IMR-90 (cell line): ENCODE measurements around the gene ACAD10. TPM values are rescaled to one million over a fixed set of nuclear protein-coding genes. Genes with fewer than 3 reads are reported as not detected.

Experiments used
- ATAC-seq: fragments of 200-7000 bp; cut with Tn5 transposase; 2 replicates; pipeline ENCODE4 v1.9.1; 2020; ENCODE audit warnings: low read depth, mild to moderate bottlenecking, moderate library complexity
- BruUV-seq: library from RNA; stranded (reverse); fragments of 400-500 nt; replicated peaks from 2 replicates; lab custom pipeline; 2021; lab: Mats Ljungman, UMichigan
- CTCF ChIA-PET: fragments of 300-600 bp; formaldehyde crosslinking; extraction: SDS; loops from one replicate; lab custom pipeline; 2021; ENCODE audit warnings: antibody characterized with exemption; lab: Yijun Ruan, JAX
- POLR2A ChIA-PET: fragments of 300-600 bp; sonication (Branson Sonifier 250); formaldehyde crosslinking; loops from one replicate; lab custom pipeline; 2022; ENCODE audit warnings: antibody characterized with exemption; ENCODE audit not compliant: unreplicated experiment; lab: Charles Lee
- DNase-seq: peaks from one replicate; pipeline ENCODE4 v3.0.0; 2013
- H2AFZ ChIP-seq: replicated peaks from 2 replicates; pipeline ENCODE3; 2013; ENCODE audit warnings: low read length, mild to moderate bottlenecking; ENCODE audit not compliant: poor library complexity
- H2AK5ac ChIP-seq: 2 replicates; pipeline ENCODE4 v1.6.1; 2013; ENCODE audit warnings: low read depth, low read length, inconsistent platforms
- H2AK9ac ChIP-seq: replicated peaks from 2 replicates; pipeline ENCODE3; 2013; ENCODE audit warnings: mild to moderate bottlenecking, low read depth, low read length, moderate library complexity; ENCODE audit not compliant: poor library complexity
- H2BK120ac ChIP-seq: 2 replicates; pipeline ENCODE4 v1.6.1; 2013; ENCODE audit warnings: low read depth, low read length, inconsistent platforms
- H2BK15ac ChIP-seq: 3 replicates; pipeline ENCODE4 v1.6.1; 2013; ENCODE audit warnings: low read depth, low read length, inconsistent platforms
- H2BK20ac ChIP-seq: 2 replicates; pipeline ENCODE4 v1.6.1; 2013; ENCODE audit warnings: low read depth, mild to moderate bottlenecking, inconsistent platforms, low read length, moderate library complexity
- H2BK5ac ChIP-seq: 2 replicates; pipeline ENCODE4 v1.6.1; 2013; ENCODE audit warnings: mild to moderate bottlenecking, low read depth, low read length, inconsistent platforms; ENCODE audit not compliant: poor library complexity, severe bottlenecking
- H3K14ac ChIP-seq: replicated peaks from 2 replicates; pipeline ENCODE4 v1.6.1; 2013; ENCODE audit warnings: low read depth, low read length, inconsistent platforms
- H3K18ac ChIP-seq: 2 replicates; pipeline ENCODE4 v1.6.1; 2013; ENCODE audit warnings: low read depth, low read length, control low read depth
- H3K23ac ChIP-seq: 2 replicates; pipeline ENCODE4 v1.6.1; 2013; ENCODE audit warnings: low read depth, low read length, inconsistent platforms
- H3K27ac ChIP-seq: 2 replicates; pipeline ENCODE4 v1.5.1; 2013; ENCODE audit warnings: mild to moderate bottlenecking, control low read depth, low read length; ENCODE audit not compliant: insufficient read depth
- H3K27me3 ChIP-seq: 2 replicates; pipeline ENCODE4 v1.6.1; 2013; ENCODE audit warnings: low read length; ENCODE audit not compliant: control insufficient read depth, insufficient read depth
- H3K36me3 ChIP-seq: 2 replicates; pipeline ENCODE4 v1.6.1; 2013; ENCODE audit warnings: low read length, mixed read lengths; ENCODE audit not compliant: control insufficient read depth, insufficient read depth
- H3K4ac ChIP-seq: 2 replicates; pipeline ENCODE4 v1.6.1; 2013; ENCODE audit warnings: low read depth, low read length, inconsistent platforms
- H3K4me1 ChIP-seq: 2 replicates; pipeline ENCODE4 v1.6.1; 2013; ENCODE audit warnings: low read length, mixed read lengths; ENCODE audit not compliant: control insufficient read depth, insufficient read depth
- H3K4me2 ChIP-seq: 2 replicates; pipeline ENCODE4 v1.6.1; 2013; ENCODE audit warnings: low read depth, mild to moderate bottlenecking, control low read depth, low read length, moderate library complexity
- H3K4me3 ChIP-seq: 2 replicates; pipeline ENCODE4 v1.5.1; 2013; ENCODE audit warnings: low read depth, mild to moderate bottlenecking, control low read depth, low read length, moderate library complexity; ENCODE audit not compliant: insufficient read depth
- H3K56ac ChIP-seq: 2 replicates; pipeline ENCODE4 v1.6.1; 2013; ENCODE audit warnings: low read length, inconsistent platforms; ENCODE audit not compliant: insufficient read depth; ENCODE audit errors: extremely low read depth
- H3K79me1 ChIP-seq, 2 experiments: 2 replicates each; pipeline ENCODE4 v1.6.1; 2013; ENCODE audit warnings: low read length in 2 of 2, inconsistent platforms in 1 of 2, low read depth in 1 of 2
- H3K9ac ChIP-seq: 2 replicates; pipeline ENCODE4 v1.6.1; 2013; ENCODE audit warnings: low read depth, low read length, control low read depth
- H3K9me1 ChIP-seq: 2 replicates; pipeline ENCODE4 v1.6.1; 2013; ENCODE audit warnings: low read length, inconsistent platforms; ENCODE audit not compliant: insufficient read depth
- H3K9me3 ChIP-seq: 2 replicates; pipeline ENCODE4 v1.6.1; 2013; ENCODE audit warnings: low read length; ENCODE audit not compliant: control insufficient read depth, insufficient read depth
- H4K20me1 ChIP-seq: 2 replicates; pipeline ENCODE4 v1.6.1; 2013; ENCODE audit warnings: low read length, inconsistent platforms; ENCODE audit not compliant: insufficient read depth
- H4K5ac ChIP-seq: 2 replicates; pipeline ENCODE4 v1.6.1; 2013; ENCODE audit warnings: mild to moderate bottlenecking, low read depth, low read length, control low read depth
- H4K8ac ChIP-seq, 2 experiments: 2 replicates each; pipeline ENCODE4 v1.6.1; 2013; ENCODE audit warnings: low read depth in 2 of 2, low read length in 2 of 2, control low read depth in 1 of 2, inconsistent platforms in 1 of 2
- H4K91ac ChIP-seq: 2 replicates; pipeline ENCODE4 v1.6.1; 2013; ENCODE audit warnings: low read depth, low read length, inconsistent platforms; ENCODE audit not compliant: insufficient read depth
- BHLHE40 ChIP-seq: fragments of 150-350 bp; IDR thresholded peaks from 2 replicates; pipeline ENCODE4 v1.6.1; 2016; ENCODE audit warnings: mild to moderate bottlenecking, low read depth, low read length
- CEBPB ChIP-seq: IDR thresholded peaks from 2 replicates; pipeline ENCODE4 v1.6.1; 2012; ENCODE audit warnings: low read depth, low read length, improper control_type of control experiment
- CHD1 ChIP-seq: IDR thresholded peaks from 2 replicates; pipeline ENCODE4 v1.6.1; 2012; ENCODE audit warnings: low read depth, low read length, improper control_type of control experiment
- CTCF ChIP-seq: conservative IDR thresholded peaks from 2 replicates; pipeline ENCODE4 v1.5.1; 2012; ENCODE audit warnings: mild to moderate bottlenecking, low read depth, low read length, improper control_type of control experiment
- ELK1 ChIP-seq: fragments of 150-350 bp; IDR thresholded peaks from 2 replicates; pipeline ENCODE4 v1.6.1; 2016; ENCODE audit warnings: low read depth, mild to moderate bottlenecking, low read length, moderate library complexity, borderline replicate concordance
- FOS ChIP-seq: fragments of 150-350 bp; IDR thresholded peaks from 2 replicates; pipeline ENCODE4 v1.6.1; 2016; ENCODE audit warnings: low read depth, low read length
- MAFK ChIP-seq: IDR thresholded peaks from 2 replicates; pipeline ENCODE4 v1.6.1; 2012; ENCODE audit warnings: low read depth, low read length, improper control_type of control experiment
- MAZ ChIP-seq: IDR thresholded peaks from 2 replicates; pipeline ENCODE4 v1.6.1; 2012; ENCODE audit warnings: low read depth, mild to moderate bottlenecking, low read length, improper control_type of control experiment, moderate library complexity, borderline replicate concordance
- MXI1 ChIP-seq: IDR thresholded peaks from 2 replicates; pipeline ENCODE4 v1.6.1; 2012; ENCODE audit warnings: low read depth, mild to moderate bottlenecking, low read length, moderate library complexity, borderline replicate concordance
- NFE2L2 ChIP-seq: fragments of 150-350 bp; IDR thresholded peaks from 2 replicates; pipeline ENCODE4 v1.6.1; 2016; ENCODE audit warnings: low read depth, mild to moderate bottlenecking, low read length
- USF2 ChIP-seq: fragments of 150-350 bp; IDR thresholded peaks from 2 replicates; pipeline ENCODE4 v1.6.1; 2017; ENCODE audit warnings: mild to moderate bottlenecking, antibody characterized with exemption, low read length, low read depth
- WGBS, 2 experiments: methylation state at CpG; one replicate each; pipeline versions ENCODE4 v1.1.5 to v1.1.7; 2013; ENCODE audit warnings: missing lambda C conversion rate in 2 of 2; ENCODE audit not compliant: insufficient read length in 1 of 2; ENCODE audit errors: extremely low coverage in 2 of 2; 5-methylcytosine and 5-hydroxymethylcytosine counted together
- dilution Hi-C: fragments of 300-500 bp; cut with HindIII; formaldehyde crosslinking; loops from one replicate; pipeline ENCODE4 v1.14.3; 2018; ENCODE audit warnings: low sequenced_read_pairs; ENCODE audit not compliant: unreplicated experiment
- in situ Hi-C: fragments of 300-500 bp; cut with MboI; formaldehyde crosslinking; loops from 3 replicates; pipeline ENCODE4 v1.14.3; 2019; ENCODE audit warnings: low sequenced_read_pairs, inconsistent platforms, mixed read lengths
- intact Hi-C: fragments of 100-400 bp; cut with micrococcal nuclease; formaldehyde crosslinking; loops from 2 replicates; pipeline ENCODE4 v1.10.0; 2022
- polyA plus RNA-seq, 3 experiments: library from polyadenylated mRNA; depleted of rRNA; stranded (reverse); fragments of >200 nt; gene quantifications; 2 replicates each; pipeline ENCODE4 v1.2.3, GENCODE V29; 2012; ENCODE audit warnings: low replicate concordance in 1 of 3
- total RNA-seq: library from RNA; depleted of rRNA; stranded (reverse); fragments of >200 nt; gene quantifications from 2 replicates; pipeline ENCODE4 v1.2.3, GENCODE V29; 2012

ACAD10 gene
- total and polyA plus RNA-seq, 2 of the 4 experiments (the other 2 are of a cell fraction): 12.4 to 21.0 TPM

GRCh38 chr12:111777345-111778045 is 91.6 kb downstream of the ACAD10 start:
- H3K27me3 ChIP-seq: no peaks in the 10 kb centered on the region
- H4K91ac ChIP-seq: no peak overlapping the region
- peaks cover 13 to 54% of the 10 kb centered on the region in 2 experiments for H3K79me1 ChIP-seq
- no peak overlapping the region for H2BK120ac ChIP-seq
- peaks cover 35% of the 10 kb centered on the region; the same call in 1 of the 2 replicates for H4K20me1 ChIP-seq
- DNase-seq (no peak), ATAC-seq (no peak)
- intact Hi-C loops (no loop called here), in situ Hi-C loops (no loop called here), dilution Hi-C loops (no loop called here)
- H3K4me3 ChIP-seq: no peak overlapping the region
- peak overlapping the region; percentile 6; the same call in 1 of the 2 replicates for H3K27ac ChIP-seq
- peaks cover 3% of the 10 kb centered on the region; the same call in 1 of the 2 replicates for H3K9me3 ChIP-seq
- 98% methylated on average over 6 of the region's 16 CpGs; no CpG with 5 or more reads in 1 of the 2 experiments for WGBS, 2 experiments
- H3K4ac ChIP-seq: peak overlapping the region; percentile 20; the same call in 1 of the 2 replicates
- no TSS peak for BruUV-seq
- H3K9ac ChIP-seq: no peak overlapping the region
- no peak overlapping the region for H2AFZ ChIP-seq
- peak overlapping the region; percentile 21; the same call in 1 of the 2 replicates for H3K18ac ChIP-seq
- H2AK5ac ChIP-seq: peak overlapping the region; percentile 60; the same call in 1 of the 2 replicates
- H3K56ac ChIP-seq: no peak overlapping the region
- no peak overlapping the region for H4K8ac ChIP-seq
- peak overlapping the region; percentile 10; the same call in 1 of the 3 replicates for H2BK15ac ChIP-seq
- no peak overlapping the region for H4K5ac ChIP-seq
- no peak overlapping the region for H3K23ac ChIP-seq
- H3K9me1 ChIP-seq: peaks cover 30% of the 10 kb centered on the region
- ChIA-PET POLR2A (no interaction called here), CTCF (no interaction called here)
- no peak overlapping the region for H2BK5ac ChIP-seq
- peak overlapping the region; percentile 30 for H2AK9ac ChIP-seq
- no peak for TF ChIP-seq CTCF
- no peak for TF ChIP-seq MXI1
- no peak for TF ChIP-seq USF2
- TF ChIP-seq FOS: no peak
- TF ChIP-seq CEBPB: no peak
- no peak for TF ChIP-seq MAZ
- no peak for TF ChIP-seq ELK1
- no peak for TF ChIP-seq BHLHE40
- no peak for TF ChIP-seq NFE2L2
- TF ChIP-seq CHD1: no peak
- TF ChIP-seq MAFK: no peak
- no peak overlapping the region for H3K14ac ChIP-seq
- peaks cover 26% of the 10 kb centered on the region for H3K4me1 ChIP-seq
- H2BK20ac ChIP-seq: peak overlapping the region; percentile 22; the same call in 1 of the 2 replicates
- no peak overlapping the region for H3K4me2 ChIP-seq
- H3K36me3 ChIP-seq: peaks cover 34% of the 10 kb centered on the region
